HG02588 (cell line): Measurements from ENCODE around the gene DHRS12.

ENCODE experiments used
- ATAC-seq: cut with Tn5 transposase; IDR thresholded peaks from one replicate; pipeline ENCODE4 v1.9.1; 2021; ENCODE audit warnings: mild to moderate bottlenecking, moderate library complexity; ENCODE audit not compliant: unreplicated experiment

The DHRS12 gene

DNA sequence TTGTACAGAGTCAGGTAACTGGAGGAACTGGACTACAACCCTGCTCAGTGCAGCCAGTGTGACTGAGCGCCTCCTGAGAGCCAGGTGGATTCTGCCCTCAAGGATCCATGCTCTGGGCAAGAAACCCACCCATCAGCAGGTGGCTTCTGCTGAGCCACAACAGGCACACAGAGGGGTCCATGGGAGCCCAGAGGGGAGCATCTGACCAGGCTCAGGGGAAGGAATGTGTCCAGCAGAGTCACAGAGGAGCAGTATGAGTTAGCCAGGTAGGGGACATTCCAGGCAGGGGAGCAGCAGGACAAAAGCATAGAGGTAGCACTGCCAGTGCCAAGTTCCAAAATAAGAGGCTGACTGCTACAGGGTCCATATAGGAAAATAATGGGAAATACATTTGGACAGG, 19.9 kb downstream of the DHRS12 start:
- no peak for ATAC-seq

DNA sequence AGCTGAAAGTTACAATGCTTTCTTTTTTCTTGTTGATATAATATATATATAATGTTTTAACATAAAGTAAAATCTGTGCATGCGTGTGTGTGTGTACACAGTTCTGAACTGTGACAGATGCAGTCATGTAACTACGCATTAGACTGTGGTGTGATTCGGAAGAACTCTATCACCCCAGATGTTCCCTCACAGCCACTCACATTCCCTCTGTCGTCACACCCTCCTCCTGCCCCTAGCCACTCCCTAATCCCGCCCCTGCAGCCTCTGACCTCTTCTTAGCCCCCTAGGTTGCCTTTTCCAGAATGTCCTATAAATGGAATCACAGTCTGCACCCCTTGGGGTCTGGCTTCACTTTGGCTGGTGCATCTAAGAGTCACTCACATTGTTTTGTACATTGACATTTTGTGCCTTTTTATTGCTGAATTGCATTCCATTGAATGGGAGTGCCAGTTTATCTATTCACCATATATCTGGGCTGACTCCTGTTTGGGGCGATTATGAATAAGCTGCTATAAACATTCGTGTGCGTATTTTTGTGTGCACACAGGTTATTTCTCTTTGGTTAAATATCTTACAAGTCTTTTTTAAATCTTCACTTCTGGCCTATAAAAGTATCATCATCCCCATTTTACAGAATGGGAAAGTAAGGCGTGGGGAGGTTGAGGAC, 20.4 kb downstream of the DHRS12 start:
- ATAC-seq, result no peak

DNA sequence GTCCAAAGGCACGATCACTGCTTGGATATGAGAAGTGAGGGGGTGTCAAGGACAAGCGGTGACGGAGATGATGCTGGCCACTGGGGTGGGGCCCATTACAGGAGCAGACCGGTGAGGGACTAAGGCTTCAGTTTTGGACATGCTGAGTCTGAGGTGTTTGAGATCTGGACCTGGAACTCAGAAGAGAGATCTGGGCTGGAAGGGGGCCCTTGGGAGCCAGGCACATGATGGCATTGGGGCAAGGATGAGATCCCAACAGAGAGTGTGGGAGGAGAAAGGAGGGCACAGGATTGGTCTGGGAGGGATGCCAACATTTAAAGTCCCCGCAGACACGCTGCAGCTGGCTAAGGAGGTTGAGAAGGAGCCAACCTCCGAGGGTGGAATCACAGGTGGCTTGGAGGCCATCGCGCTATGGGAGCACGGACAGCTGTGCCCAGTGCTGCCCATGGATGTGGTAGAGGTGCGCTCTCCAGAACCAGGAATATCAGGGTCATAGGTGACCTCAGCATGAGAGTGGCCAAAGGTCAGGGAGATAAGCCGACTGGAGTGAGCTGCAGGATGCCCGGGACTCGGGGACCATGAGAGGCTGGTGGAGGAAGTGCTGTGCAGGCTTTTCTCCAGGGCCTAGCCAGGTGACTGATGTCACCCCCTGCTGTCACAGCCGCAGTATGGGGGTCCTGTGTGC, 21.8 kb downstream of the DHRS12 start:
- ATAC-seq, result no peak

DNA sequence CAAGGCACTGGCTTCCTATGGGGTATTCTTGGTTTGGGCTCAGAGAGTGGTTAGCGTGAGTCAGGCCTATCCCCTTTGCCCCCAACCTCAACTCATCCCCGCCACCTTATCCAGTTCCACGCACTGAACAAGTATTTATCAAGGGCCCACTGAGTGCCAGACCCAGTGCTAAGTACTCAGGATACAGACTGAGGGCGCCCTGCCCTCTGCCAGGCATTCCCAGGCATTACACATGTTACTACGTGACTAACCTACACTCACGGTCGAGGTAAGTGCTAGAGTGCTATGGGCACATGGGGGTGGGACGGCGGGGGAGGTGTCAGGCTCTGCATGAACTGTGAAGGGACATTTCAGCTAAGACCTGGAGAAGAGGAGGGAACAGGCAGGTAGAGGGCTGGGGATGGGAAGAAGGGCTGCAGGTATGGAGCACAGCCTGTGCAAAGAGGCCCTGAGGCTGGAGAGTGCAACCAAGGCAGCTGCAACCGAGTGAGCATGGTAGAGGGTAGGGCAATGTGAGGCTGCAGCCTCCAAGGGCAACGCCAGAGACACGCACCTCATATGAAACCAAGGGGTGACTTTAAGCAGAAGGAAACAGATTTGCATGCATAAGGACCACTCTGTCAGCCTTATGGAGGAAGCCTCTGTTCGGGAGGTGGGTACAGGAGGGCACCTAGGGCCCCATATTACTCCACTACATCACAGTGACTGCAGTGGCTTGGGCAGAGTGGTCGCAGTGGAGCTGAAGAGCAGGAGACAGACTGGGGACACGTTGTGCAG, 22.5 kb downstream of the DHRS12 start:
- no peak for ATAC-seq

DNA sequence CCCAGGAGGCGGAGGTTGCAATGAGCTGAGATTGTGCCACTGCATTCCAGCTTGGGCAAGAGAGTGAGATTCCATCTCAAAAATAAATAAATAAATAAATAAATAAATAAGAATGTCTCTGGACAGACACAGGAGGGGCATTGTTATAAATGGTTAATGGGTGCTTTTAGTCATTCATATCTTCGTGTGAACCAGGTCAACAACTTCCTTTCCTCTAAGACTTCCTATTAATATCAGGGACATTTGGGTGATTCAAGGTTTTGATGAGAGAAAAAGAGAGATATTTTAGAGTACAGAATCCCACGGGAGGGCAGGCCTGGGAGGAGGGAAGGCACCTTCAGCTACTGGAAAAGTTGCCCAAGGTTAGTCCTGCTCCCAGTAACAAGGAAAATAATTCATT, 23.9 kb downstream of the DHRS12 start:
- ATAC-seq, result no peak

DNA sequence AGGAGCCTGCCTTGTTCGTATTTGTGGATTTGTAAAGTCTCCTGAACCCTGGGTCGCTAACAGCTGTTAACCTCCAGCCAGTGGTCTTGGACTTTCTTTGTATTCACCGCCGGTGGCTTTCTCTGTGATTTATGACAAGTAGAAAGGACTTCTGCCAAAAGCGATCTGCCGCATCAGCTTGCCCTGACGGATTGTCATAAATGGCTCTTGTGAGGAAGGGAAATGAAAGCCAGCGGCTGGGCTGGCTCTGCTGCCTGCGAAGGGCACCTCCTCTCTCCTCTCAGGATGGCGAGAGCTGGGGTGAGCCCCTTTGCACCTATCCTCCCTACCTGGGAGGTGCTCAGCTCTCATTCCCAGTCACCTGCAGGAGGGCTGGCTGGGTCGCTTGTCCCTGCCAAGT, 25.6 kb downstream of the DHRS12 start:
- ATAC-seq, result no peak

DNA sequence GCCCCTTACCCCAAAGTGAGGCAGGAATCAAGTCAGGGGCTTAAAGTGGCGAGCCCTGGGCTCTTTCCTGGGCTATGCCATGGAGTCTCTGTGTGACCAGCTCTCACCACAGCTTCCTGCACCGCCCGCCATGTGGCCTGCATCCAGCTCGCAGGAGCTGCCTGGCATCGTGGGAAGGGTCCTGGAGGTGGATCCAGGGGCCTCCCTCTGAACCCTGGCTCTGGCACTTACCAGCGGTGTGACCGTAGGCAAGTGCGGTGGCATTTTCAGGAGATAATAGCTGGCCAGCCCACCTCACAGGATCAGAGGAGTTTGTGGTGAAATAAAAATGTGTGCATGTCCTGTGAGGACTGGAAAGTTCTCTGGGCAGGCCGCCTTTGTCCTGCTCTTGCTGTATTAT, 26.0 kb downstream of the DHRS12 start:
- ATAC-seq, result no peak

DNA sequence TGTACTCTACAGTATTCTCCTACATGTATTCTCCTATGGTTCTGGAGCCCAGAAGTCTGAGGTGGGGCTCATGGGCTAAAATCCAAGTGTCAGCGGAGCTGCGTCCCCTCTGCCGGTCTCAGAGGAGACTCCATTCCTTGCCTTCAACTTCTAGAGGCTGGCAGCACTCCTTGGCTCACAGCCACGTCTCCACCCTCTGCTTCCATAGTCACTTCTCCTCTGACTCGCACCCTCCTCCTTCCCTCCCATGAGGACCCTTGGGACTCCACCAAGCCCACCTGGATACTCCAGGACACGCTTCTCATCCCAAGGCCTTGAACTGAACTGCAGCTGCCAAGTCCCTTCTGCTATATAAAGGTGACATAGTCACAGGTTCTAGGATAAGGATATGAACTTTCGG, 27.8 kb downstream of the DHRS12 start:
- no peak for ATAC-seq

DNA sequence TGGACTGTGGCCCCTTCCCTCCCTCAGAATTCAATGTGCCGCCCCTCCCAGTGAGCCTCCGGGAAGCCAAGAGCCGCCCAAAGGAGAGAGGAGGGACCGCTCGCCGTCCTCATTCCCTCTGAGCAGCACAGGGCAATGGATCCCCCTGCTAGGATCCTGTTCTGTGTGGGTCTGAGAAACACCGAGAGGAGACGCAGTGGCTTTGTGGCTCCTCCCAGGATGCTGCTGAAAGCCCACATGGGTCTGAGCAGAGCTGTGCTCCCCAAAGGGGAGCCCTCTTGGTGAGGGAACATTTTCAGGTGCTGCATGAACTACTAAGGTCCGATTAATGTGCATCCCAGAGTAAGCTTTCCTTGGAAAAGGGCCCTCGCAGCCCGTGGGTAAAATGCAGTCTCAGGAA, 30.4 kb downstream of the DHRS12 start:
- ATAC-seq, result no peak

DNA sequence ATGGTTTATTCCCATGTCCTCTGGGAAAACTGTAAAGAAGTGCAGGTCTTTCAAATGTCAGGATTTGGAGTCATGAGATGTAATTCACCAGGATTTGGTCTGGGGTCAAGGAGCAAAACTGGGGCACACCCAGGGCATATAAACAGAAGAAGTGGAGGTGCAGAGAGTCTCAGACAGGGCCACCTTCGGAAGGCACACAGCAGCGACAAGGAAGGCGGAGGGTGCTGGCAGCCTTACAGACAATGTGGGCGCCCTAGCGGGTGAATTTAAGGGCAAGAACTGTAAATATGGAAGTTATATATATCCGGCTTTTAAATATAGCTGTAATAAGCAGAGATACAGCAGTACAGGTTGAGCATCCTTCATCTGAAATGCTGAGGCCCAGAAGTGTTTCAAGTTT, 31.2 kb downstream of the DHRS12 start:
- ATAC-seq, result no peak

DNA sequence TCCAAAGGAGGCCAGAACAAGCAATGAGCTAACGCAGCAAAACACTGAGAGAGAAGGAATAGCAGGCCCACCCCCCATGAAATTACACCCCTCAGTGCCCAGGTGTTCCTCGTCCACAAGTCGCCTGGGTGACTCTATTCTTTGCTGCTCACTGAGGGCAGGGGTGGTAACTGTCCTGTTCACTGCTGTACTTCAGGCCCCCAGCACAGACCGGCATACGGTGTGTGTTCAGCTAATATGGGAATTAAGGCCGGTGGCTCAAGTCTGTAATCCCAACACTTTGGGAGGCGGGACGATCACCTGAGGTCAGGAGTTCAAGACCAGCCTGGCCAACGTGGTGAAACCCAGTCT, 31.9 kb downstream of the DHRS12 start:
- ATAC-seq, result no peak

DNA sequence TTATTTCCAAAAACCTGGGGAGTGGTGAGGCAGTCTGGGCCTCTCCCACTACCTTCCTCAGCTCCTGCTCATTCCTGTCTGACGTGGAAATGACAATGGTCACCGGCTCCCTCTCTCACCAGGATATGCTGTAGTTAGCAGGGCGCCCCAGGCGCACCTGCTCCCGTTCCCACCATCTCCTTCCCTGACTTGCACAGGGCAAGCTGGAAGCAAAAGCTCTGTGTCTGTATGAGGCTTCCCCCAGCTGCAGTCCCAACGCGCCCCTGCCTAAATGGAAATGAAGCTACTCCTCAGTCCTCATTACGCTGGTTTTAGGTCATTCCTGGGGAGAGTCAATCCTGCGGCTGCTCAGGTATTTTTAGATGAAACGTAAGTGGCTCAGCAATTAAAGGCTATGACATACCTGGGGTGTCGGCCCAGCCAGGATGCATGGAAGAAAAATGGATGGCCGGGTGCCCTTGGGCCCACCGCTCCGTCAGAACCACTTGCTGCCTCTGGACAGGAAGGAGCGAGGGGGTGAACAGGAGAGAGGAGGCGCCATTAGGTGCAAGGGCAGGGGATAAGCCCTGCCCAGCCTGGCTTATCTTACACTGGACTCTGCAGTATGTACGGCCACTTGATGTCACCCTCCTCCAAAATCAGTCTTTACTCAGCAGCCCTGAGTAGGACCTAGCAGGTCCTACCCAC, 32.4 kb downstream of the DHRS12 start:
- ATAC-seq, result no peak

DNA sequence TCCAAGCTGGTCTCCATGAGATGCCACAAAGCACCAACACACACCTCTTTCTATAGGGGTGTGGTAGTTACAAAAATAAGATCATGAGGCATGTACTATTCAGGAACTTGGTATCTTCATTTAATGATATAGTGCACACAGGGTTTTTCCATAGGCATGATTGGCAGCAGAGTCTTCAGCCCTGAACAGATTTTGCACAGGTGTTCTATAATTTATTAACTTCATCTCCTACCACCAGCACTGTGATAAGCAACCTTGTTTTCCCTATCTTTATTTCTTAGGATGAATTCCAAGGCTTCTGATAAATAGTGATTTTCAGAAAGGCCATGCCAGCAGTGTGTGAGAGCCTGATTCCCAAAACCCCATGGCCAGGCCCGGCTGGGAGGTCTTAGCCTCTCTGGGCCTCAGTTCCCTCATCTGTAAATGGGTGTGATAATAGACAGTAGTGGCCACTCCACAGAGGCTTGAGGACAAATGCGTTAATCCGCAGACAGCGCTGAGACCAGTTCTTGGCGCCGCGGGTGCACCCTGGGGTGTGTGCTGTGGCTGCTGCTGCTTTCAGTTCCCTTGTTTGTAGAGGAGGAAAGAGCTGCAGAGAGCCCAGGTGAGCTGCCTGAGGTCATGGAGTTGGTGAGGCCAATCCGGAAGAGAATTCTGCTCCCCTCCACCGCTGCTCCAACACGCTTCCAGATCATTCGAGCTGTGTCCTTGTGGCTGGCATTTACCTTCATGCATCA, 33.1 kb downstream of the DHRS12 start:
- no peak for ATAC-seq

DNA sequence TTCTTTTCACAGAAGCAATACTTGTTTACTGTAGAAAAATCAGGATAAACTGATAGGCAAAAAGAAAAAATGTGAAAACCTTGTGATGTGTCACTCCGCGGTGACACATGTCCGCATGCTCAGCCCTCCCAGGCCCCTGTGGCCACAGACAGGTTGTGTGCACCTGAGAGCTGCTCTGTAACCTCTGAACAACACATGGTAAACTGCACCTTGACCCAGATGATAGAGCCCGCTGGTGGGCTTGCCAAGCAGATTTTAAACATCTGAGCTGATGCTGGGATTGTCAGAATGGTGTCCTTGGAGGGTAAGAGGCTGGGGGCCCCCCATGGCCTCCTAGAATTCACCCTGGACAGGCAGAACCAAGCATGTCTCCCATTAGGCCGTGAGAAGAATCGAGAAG, 33.8 kb downstream of the DHRS12 start:
- no peak for ATAC-seq

DNA sequence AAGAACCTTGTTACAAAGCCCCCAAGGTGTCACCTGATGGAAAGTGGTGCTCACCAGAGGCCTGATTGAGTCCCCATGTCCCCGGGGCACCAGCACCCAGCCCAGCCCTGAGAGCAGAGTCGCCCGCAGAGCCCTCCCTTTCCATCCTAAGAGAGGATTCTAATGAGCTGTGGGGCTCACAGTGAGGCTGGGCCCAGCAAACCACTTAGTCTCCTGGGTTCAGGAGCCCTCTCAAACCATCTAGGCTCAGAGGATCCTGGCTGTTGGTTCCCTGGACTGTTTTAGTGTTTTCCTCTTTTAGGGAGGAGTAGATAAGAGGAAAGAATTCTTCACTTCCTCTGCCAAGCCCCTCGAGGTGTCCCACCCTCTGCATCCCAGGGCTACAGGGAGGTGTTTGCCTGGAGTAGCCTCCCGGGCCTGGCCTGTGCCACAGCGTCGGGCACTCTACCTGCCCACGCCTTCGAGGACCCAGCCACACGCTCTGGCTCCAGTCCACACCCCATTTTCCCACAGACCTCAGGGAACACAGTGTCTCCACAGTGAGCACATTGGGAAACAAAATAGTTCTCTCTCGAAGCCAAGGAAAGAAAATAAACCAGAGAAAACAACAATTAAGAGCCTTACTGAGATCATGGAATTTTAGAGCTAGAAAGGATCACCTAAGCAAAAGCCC, 34.4 kb downstream of the DHRS12 start:
- ATAC-seq, result no peak

DNA sequence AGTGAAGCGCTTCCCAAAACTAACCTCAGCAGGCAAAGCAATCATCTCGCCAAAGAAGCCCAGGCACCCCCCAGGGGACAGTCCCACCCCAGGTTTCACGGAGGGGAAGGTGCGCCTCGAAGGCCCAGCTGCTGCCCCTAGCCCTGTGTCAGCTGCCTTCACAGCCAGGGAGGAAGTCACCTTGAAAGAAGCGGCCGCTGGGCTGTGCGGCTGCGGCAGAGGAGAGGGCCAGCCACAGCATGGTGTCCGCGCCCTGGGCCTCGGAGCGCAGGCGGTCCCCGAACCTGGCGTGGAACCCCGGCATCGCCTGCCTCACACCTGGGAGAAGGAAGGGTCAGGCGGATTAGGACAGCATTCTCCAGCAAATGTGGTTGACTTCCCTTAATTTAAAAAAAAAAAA, 35.0 kb downstream of the DHRS12 start:
- no peak for ATAC-seq

DNA sequence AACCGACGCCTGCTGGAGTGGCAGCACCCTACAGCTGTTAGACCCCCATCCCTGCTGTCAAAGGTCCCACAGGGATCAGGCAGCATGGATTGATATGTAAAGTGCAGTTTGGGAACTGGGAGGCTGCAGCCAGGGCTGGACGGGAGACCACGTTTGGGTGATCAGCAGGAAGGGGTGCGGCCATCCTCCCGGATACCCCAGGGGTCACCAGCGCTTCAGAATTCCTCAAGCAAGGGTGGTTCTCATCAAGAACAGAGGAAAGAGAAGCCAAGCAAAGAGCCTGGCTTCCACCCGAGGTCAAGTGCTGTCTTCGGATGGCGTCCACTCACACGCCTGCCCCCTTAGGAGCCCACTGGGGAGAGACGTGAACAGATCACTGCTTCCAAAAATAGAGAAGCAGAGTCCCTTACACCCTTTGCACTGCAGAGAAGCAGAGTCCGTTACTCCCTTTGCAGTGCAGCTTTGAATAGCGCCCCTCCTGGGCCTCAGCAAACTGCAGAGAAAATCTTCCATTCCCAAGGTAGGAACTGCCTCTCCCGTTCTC, 35.5 kb downstream of the DHRS12 start:
- no peak for ATAC-seq

DNA sequence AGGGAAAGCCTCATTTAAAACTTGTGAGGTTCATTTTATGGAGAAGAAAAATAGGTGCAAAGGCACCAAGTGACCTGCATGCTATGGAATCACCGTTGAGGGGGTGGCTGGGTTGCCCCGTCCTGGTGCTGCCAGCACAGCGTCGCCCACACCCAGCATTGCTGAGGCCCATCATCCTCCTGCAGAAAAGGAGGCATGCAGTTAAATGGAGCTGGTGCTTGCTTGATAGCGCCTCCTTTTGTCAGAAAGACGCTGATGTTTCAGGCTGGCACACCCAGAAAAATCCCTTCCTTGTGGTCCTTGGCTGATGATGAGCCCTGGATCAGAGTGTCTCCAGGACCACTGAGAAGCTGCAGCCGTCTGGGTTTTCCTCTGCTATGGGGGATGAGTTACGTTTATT, 36.9 kb downstream of the DHRS12 start:
- no peak for ATAC-seq

DNA sequence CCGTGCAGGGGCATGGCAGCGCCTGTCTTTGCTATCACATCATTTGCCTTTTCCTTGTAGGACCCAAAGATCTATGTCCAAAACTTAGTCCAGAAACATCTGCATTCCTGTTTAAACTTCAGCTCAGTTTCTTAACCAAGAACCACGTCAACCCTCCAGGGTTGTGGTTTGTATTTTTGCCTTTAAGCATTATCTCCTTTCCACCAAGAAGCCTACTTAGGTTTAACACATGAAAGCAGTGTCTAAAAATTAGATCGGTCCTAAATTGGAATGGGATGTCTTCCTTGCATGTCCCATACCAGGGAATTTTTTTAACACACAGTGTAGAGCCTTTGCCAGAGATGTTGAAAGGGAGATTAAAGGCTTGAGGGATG, 38.8 kb downstream of the DHRS12 start:
- ATAC-seq, result no peak
